Activated T-helper 1 cell treated with anti-CD3 and anti-CD28 coated beads, Interleukin-2, amount 50 U/mL, for 16 hours (primary cell): Measurements from ENCODE around the gene PLCH1.

Source experiments
- DNase-seq, 2 donors: peaks; one replicate each; pipeline ENCODE4 v3.0.0-alpha.2; 2020; ENCODE audit warnings: low read depth in 1 of 2, low spot score in 1 of 2

PLCH1 gene

GRCh38 chr3:155609586-155609985, 135.3 kb downstream of the PLCH1 start:
- DNase-seq = no peak

- DNase-seq = no peak
These were observed 136.5 kb downstream of the PLCH1 start for GRCh38 chr3:155608228-155608920.

DNA sequence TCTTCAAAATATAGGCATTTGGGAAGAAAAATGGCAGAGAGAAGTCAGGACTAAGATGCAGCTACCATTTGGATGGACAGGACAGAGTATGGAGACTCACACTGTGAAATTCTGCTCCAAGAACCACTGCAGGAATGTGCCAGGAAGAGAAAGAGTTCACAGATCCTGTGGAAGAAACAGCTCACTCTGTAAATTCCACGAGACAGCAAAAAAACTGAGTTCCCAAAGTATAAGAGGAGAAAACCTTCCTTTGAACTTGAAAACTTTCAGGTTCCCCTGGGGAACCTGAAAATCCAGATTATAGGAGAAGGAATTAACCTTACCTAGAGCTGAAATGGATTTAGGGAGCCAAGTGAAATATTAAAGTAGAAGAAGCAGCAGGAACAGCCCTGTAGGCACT, 137.1 kb downstream of the PLCH1 start:
- no peak for DNase-seq

- no peak for DNase-seq
These were observed 139.3 kb downstream of the PLCH1 start for GRCh38 chr3:155605571-155605970.

GRCh38 chr3:155604967-155605366, 139.9 kb downstream of the PLCH1 start:
- no peak for DNase-seq

DNA sequence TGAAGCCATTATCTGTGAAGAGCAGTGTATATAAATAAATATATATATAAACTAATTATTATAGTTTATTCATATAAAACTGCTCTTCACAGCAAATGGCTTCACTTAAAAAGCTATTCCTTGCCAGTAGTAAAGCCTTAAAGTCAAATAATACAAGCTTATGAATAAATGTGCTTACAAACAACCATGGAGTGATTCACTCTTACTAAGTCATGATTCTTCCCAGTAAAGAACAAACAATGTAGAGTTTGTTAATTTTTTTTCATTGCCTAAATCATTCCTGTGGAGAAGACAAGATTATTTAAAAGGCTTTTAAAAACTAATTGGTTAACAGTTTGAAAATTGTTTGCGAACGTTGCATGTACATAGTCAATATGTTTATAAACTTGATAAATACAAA, 140.7 kb downstream of the PLCH1 start:
- DNase-seq = no peak

DNA sequence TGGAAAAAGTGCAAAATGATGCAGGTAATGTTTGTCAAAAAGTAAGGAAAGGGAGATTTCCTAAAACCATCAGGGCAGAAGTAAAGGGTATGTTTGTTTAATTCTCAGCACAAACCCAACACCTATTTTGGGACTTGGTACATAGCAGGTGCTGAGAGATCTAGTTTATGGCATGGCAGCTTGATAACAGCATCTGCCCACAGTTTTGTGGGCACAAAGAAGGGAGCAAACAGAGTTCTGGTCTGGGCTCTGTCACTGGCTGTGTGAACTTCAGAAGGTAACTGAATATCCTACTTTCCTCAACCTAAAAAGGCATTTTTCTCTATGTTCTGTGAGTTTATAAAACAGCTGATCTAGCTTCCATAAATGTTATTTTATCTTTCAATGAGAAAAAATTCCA, 141.6 kb downstream of the PLCH1 start:
- DNase-seq = no peak

DNA sequence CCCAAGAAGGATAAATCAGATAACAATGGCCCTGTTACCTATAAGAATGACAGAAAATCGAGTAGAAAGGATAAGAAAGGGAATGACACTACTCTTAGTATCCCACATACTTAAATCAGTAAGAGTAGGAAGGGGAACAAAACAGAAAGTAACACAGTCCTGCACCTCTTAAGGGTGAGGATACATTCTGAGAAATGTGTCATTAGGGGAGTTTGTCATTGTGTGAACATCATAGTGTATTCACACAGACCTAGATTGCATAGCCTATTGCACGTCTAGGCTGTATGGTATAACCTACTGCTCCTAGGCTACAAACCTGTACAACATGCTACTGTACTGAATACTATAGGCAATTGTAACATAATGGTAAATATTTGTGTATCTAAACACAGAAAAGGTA, 142.6 kb downstream of the PLCH1 start:
- DNase-seq = no peak

GRCh38 chr3:155598671-155599070, 146.2 kb downstream of the PLCH1 start:
- no peak for DNase-seq

DNA sequence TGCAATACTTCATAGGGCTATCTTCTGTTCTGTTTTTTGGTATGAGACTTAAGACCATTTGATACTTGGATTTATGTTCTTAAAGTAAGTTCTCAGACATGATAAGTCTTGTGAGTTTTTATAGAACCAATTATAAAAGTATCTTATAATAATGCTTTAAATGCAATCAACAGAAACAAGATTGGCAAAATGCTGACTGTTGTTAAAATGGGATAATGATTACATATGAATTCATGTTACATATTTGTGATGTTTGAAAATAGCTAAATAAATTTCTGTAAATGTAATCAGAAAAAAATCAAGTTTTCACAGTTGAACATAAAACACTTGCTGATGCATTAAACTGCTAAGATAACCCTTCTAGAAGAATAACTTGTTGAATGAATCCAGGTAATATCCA, 148.3 kb downstream of the PLCH1 start:
- no peak for DNase-seq

- no peak for DNase-seq
These were observed 149.5 kb downstream of the PLCH1 start for GRCh38 chr3:155595371-155595770.

DNA sequence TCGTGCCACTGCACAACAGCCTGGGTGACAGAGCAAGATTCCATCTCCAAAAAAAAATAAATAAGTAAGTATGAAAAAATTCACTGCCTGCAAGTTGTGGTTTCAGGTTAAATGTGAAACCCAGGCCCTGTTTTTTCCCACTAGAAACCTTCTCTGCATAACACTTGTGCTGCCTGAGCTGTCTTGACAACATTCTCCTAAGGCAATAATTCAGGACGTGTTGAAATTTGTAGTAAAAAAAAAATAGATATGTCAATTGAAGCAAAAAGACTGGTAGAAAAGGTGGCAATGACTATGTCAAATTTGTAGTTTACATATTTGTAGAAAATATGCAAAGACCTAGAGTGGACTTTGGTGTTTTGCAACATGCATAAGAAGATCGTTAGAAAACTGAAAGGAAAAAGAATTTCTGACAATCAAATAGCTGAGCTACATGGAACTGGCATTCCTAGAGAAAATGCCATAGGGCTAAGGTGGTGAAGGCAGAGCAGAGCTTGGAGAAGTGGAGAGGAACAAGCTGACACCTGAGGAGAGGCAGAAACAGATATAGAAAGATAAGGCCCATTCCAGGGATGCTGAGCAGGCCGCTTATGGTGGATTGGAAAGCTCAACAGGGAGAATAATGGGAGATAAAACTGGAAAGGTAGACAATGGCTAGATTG, 150.2 kb downstream of the PLCH1 start:
- no peak for DNase-seq

GRCh38 chr3:155587581-155587980, 157.3 kb downstream of the PLCH1 start:
- no peak for DNase-seq

- DNase-seq = no peak
These were observed 159.5 kb downstream of the PLCH1 start for GRCh38 chr3:155585384-155585783.

DNA sequence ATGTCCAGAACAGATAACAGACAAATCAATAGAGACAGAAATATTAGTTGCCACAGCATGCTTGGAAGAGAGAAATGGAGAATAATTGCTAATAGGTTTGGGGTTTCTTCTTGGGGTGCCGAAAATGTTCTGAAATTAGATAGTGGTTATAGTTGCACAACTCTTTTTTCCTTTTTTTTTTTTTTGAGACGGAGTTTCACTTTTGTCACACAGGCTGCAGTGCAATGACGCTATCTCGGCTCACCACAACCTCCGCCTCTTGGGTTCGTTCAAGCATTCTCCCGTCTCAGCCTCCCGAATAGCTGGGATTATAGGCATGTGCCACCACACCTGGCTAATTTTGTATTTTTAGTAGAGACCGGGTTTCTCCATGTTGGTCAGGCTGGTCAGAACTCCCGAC, 163.3 kb downstream of the PLCH1 start:
- DNase-seq = no peak

DNA sequence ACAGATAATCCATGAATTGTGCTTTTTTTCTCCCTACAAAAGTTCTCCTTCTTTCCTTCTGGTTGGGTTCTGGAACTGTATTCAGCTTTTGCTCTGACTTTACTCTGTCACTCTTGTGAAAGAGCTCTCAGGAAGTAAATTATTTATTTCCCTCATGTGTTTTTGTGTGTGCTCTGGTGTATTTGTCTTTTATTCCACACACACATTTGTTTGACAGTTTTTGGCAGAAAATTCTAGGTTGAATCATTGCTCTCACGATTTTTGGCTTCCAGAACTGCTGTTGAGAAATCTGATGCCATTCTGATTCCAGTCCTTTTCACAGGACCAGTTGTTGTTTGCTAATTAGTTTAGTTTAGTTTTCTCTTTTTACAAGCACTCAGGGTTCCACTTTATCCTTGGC, 172.8 kb downstream of the PLCH1 start:
- no peak for DNase-seq

DNA sequence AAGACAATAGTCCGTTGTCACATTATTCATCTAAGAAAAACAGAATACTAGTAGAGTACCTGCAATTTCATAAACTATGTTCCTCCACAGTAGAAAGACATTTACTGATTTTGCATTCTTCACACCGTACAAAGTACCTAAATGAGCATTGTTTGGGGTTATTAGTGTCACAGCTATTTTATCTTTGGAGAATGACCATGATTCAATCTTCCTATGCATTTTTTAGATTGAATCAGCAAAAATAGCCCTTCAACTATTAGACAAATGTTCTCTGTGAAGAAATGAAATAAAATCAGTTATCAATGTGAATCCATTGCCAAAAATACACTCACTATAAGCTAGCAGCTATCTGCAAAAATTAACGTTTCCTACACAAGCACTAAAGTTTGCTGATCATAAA, 176.6 kb downstream of the PLCH1 start:
- DNase-seq = no peak

- DNase-seq = no peak
These were observed 184.3 kb downstream of the PLCH1 start for GRCh38 chr3:155560594-155560993.

- DNase-seq = no peak
These were observed 184.7 kb downstream of the PLCH1 start for GRCh38 chr3:155560135-155560534.

GRCh38 chr3:155556531-155556930, 188.3 kb downstream of the PLCH1 start:
- DNase-seq = no peak

GRCh38 chr3:155555479-155556060, 189.3 kb downstream of the PLCH1 start:
- no peak for DNase-seq

DNA sequence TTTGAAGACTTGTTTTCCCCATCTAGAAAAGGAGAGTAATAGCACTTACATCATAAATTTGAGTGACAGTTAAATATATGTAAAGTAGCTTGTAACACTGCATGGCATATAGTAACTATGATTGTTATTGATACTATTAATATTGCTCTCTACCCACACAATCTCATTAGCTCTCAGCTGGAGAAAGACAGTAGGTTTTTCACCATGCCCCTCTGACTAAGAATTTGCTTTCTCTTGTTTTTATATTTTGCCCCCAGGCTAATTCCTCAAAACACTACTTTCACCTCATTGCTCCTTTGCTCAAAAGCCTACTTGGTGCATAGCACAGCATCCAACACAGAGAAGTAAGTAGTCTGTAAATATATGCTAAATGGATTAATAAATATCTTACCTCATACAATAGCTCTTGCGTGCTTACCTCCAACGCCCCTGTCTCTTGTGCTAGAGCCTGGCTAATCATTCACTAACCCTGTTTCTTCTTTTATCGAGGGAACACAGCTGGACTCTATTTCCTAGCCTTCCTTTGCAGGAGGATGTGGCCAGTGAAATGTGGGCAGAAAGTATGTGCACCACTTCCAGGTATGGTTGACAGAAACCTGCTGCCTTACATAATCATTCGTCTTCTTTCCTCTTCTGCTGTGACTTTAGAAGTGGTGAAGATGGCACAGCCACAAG, 190.0 kb downstream of the PLCH1 start:
- DNase-seq = no peak
